ENCODE data around the gene TACC2.

The TACC2 gene, protein sequence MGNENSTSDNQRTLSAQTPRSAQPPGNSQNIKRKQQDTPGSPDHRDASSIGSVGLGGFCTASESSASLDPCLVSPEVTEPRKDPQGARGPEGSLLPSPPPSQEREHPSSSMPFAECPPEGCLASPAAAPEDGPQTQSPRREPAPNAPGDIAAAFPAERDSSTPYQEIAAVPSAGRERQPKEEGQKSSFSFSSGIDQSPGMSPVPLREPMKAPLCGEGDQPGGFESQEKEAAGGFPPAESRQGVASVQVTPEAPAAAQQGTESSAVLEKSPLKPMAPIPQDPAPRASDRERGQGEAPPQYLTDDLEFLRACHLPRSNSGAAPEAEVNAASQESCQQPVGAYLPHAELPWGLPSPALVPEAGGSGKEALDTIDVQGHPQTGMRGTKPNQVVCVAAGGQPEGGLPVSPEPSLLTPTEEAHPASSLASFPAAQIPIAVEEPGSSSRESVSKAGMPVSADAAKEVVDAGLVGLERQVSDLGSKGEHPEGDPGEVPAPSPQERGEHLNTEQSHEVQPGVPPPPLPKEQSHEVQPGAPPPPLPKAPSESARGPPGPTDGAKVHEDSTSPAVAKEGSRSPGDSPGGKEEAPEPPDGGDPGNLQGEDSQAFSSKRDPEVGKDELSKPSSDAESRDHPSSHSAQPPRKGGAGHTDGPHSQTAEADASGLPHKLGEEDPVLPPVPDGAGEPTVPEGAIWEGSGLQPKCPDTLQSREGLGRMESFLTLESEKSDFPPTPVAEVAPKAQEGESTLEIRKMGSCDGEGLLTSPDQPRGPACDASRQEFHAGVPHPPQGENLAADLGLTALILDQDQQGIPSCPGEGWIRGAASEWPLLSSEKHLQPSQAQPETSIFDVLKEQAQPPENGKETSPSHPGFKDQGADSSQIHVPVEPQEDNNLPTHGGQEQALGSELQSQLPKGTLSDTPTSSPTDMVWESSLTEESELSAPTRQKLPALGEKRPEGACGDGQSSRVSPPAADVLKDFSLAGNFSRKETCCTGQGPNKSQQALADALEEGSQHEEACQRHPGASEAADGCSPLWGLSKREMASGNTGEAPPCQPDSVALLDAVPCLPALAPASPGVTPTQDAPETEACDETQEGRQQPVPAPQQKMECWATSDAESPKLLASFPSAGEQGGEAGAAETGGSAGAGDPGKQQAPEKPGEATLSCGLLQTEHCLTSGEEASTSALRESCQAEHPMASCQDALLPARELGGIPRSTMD (N-terminal part only)

DNA sequence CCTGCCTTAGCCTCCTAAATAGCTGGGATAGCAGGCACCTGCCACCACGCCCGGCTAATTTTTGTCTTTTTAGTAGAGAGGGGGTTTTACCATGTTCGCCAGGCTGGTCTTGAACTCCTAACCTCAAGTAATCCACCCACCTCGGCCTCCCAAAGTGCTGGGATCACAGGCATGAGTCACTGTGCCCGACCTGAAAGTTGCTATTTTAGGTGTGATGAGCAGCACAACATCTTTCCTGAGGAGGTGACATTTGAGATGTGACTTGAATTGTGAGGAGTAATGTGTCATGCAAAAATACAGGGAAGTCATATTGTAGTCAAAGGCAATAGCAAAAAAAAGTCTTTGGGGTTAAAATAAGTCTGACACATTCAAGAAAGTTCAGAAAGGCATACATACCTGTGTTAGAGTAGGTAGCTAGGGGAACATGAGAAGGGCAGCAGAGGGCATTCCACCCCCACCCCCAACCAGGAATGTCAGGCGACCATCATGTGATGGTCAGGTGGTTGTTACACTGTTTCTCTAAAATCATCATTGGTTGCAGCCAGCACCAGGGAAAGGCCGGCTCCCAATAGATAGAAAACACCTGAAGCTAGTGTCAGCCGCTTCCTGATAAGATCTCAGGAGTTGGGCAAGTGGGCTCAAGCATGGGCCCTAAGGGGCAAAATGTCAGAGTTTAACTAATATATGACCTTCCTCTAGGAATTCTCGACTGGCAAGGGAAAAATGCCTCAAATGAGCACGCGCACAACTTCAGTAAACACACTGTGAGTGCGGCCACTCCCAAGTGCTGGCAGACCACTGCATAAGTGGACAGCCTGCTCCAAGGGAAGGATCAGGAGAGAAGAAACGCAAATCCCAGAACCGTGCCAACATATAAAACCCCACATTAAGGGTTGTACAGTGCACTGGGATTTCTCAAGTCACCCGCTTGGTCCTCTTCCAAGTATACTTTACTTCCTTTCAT is at the start of gene TACC2:
TACC2 (plus strand) TSS at position 803 of the 964 bp plus-strand sequence. CDS start 32,819 bp downstream, outside the sequence.
- no peak for DNase-seq (ENCODE audit: extremely low read depth, low read depth)
- H3K4me3 ChIP-seq (replicated peaks; ENCODE audit: low read depth, low read length): no peak within 1 kb of the TSS

DNA sequence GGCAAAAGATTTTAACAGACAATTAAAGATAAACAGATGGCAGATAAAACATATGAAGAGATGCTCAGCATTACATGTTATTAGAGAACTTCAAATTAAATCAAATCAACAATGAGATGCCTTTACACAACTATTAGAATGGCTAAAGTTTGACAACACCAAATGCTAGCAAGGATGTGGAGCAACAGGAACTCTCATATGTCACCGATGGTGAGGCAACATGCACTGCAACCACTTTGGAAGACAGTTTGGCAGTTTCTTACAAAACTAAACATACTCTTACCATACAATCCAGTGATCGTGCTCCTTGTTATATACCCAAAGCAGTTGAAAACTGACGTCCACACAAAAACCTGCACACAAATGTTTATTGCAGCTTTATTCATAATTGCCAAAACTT is 47.4 kb upstream of the TACC2 start:
- TF ChIP-seq, protein P1, sequence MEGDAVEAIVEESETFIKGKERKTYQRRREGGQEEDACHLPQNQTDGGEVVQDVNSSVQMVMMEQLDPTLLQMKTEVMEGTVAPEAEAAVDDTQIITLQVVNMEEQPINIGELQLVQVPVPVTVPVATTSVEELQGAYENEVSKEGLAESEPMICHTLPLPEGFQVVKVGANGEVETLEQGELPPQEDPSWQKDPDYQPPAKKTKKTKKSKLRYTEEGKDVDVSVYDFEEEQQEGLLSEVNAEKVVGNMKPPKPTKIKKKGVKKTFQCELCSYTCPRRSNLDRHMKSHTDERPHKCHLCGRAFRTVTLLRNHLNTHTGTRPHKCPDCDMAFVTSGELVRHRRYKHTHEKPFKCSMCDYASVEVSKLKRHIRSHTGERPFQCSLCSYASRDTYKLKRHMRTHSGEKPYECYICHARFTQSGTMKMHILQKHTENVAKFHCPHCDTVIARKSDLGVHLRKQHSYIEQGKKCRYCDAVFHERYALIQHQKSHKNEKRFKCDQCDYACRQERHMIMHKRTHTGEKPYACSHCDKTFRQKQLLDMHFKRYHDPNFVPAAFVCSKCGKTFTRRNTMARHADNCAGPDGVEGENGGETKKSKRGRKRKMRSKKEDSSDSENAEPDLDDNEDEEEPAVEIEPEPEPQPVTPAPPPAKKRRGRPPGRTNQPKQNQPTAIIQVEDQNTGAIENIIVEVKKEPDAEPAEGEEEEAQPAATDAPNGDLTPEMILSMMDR (IDR thresholded peaks at IDR 0.05; ENCODE audit: low read depth, low read length, missing control alignments): no peak
- DNase-seq (ENCODE audit: extremely low read depth, low read depth): no peak
- no peak overlapping the region for H3K4me3 ChIP-seq (replicated peaks; ENCODE audit: low read depth, low read length)

More for the DNA sequence above, at the start of gene TACC2:
- TF ChIP-seq, protein P1 (IDR thresholded peaks at IDR 0.05; ENCODE audit: low read depth, low read length, missing control alignments): no peak

DNA sequence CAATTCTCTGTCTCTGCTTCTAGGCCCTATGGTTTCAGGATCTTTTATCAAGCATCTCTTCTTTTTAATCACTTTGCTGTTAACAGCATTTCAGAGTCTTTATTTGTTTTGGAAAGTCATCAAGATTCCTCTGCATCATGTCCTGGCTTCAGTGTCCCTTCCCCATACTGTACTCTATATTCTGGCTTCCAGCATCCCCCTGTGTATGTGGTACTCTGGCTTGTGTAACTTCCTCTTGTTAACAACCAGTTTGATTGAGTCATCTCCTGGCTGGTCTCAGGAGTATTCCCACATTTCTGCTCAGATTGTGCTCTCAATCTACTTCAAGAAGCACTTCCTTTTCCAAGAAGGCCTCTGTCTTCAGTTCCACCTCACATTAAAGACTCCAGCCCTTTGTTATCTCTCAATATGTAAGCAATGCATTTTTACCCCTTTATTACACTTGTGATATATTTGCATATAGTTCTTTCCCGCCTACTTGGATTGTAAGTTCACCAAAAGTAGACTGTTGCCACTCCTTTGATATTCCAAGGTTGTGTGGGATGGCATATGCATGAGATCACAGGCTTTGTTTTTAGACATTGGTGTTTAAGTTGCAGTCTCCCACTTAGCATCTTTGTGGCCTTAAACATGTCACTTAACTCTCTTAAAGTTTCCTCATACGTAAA is 46.1 kb upstream of the TACC2 start:
- DNase-seq (ENCODE audit: extremely low read depth, low read depth): peak; percentile 53
- H3K4me3 ChIP-seq (replicated peaks; ENCODE audit: low read depth, low read length): no peak overlapping the region
- TF ChIP-seq, protein P1 (IDR thresholded peaks at IDR 0.05; ENCODE audit: low read depth, low read length, missing control alignments): no peak

DNA sequence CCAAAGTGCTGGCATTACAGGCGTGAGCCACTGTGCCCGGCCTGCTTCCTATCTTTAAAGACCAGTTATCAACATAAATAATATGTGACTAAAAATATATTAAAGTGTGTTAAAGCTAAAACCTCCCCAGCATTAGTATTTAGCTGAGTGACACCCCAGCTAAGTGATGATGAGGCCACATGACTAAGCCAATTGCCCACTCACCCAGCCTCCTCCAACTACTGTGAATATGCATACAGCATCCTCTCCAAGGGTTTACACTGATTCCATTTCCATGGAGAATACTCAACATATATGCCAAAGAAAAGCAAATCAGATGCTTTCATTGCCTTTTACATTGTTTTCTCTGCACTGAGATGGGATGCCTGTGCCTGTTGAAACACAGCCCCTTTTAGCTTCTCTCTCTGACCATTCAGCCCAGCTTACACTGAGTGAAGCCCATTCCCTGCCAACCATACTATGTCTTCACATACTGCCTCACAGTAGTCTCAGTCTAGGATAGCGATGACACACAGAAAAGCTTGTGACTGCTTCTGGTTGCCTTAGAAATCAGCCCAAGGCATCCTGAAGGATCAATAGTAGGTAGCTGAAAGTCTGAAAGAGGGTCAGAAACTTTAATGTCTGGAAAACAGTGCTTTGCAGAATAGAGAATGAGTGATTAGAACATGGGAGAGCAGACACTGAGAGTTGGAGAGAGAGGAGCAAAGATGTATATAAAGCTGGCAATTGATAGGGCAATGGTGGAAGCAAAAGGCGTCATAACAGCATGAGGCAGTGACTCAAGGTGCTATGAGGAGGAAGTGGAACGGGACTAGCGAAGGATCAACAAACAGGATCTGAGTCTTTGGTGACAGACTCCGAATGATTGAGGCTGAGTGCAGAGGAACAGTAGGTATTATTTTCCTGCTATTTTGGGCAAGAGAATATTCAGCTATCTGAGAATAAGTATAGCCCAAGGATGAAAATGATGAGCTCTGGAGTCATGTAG is 41.3 kb upstream of the TACC2 start:
- no peak overlapping the region for H3K4me3 ChIP-seq (replicated peaks; ENCODE audit: low read depth, low read length)
- no peak for DNase-seq (ENCODE audit: extremely low read depth, low read depth)
- TF ChIP-seq, protein P1 (IDR thresholded peaks at IDR 0.05; ENCODE audit: low read depth, low read length, missing control alignments): no peak

DNA sequence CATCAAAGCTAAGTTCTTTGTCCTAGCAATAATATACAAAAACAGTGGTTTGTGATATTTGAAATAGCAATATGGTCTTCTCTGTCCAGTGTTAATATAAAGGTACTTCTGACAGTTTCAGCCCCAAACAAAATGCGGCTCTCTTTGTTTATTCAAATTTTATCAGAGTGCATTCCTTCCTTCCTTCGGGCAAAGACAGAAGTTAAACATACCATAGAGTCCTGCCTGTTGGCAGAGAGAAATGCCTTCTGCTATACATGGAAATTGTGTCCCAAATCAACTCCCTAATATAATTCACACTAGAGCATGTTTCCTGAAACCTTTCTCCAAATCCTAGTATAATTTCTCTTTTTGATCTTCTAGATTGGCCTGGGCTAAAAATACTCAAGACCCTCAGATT is 39.9 kb upstream of the TACC2 start:
- no peak overlapping the region for H3K4me3 ChIP-seq (replicated peaks; ENCODE audit: low read depth, low read length)
- no peak for DNase-seq (ENCODE audit: extremely low read depth, low read depth)
- TF ChIP-seq, protein P1 (IDR thresholded peaks at IDR 0.05; ENCODE audit: low read depth, low read length, missing control alignments): no peak
